Mesenchymal stem cell (in vitro differentiated cells and primary cell): ENCODE data around the gene RPA1.
"Not testable (repeated sequence)": the region's sequence is repeated elsewhere in the genome, so short reads cannot be mapped to it uniquely, and the experiment has no call there.

Experiments used
- DNase-seq: peaks from one replicate; pipeline ENCODE4 v3.0.0-alpha.2; 2013
- H2AFZ ChIP-seq: one replicate; pipeline ENCODE4 v1.6.1; 2013; ENCODE audit warnings: low read depth, mild to moderate bottlenecking, control low read depth, inconsistent platforms, low read length, moderate library complexity
- H2AK5ac ChIP-seq: 2 replicates; pipeline ENCODE4 v1.6.1; 2013; ENCODE audit warnings: low read length, moderate library complexity, mild to moderate bottlenecking, inconsistent platforms; ENCODE audit not compliant: severe bottlenecking
- H2BK120ac ChIP-seq: one replicate; pipeline ENCODE4 v1.6.1; 2013; ENCODE audit warnings: low read depth, mild to moderate bottlenecking, inconsistent platforms, low read length, moderate library complexity
- H2BK12ac ChIP-seq, 2 experiments: one replicate each; pipeline ENCODE4 v1.6.1; 2013; ENCODE audit warnings: inconsistent platforms in 2 of 2, low read length in 2 of 2, mild to moderate bottlenecking in 2 of 2, moderate library complexity in 2 of 2, control low read depth in 1 of 2
- H2BK15ac ChIP-seq: one replicate; pipeline ENCODE4 v1.6.1; 2013; ENCODE audit warnings: mild to moderate bottlenecking, low read depth, inconsistent platforms; ENCODE audit not compliant: poor library complexity, severe bottlenecking
- H2BK5ac ChIP-seq: 2 replicates; pipeline ENCODE4 v1.6.1; 2013; ENCODE audit warnings: low read depth, mild to moderate bottlenecking, low read length, control low read depth, inconsistent platforms; ENCODE audit not compliant: poor library complexity, severe bottlenecking
- H3K14ac ChIP-seq, 2 experiments: one replicate each; pipeline ENCODE4 v1.6.1; 2013; ENCODE audit warnings: inconsistent platforms in 2 of 2, low read length in 2 of 2, control low read depth in 1 of 2, mild to moderate bottlenecking in 1 of 2, moderate library complexity in 1 of 2
- H3K18ac ChIP-seq, 2 experiments: one replicate each; pipeline ENCODE4 v1.6.1; 2013; ENCODE audit warnings: inconsistent platforms in 2 of 2, low read length in 2 of 2, control low read depth in 1 of 2, low read depth in 1 of 2, mild to moderate bottlenecking in 1 of 2
- H3K23ac ChIP-seq, 2 experiments: one replicate each; pipeline ENCODE4 v1.6.1; 2013; ENCODE audit warnings: inconsistent platforms in 2 of 2, low read length in 2 of 2, mild to moderate bottlenecking in 2 of 2, moderate library complexity in 2 of 2, control low read depth in 1 of 2
- H3K27ac ChIP-seq: 2 replicates; pipeline ENCODE4 v1.5.1; 2013; ENCODE audit warnings: mild to moderate bottlenecking, moderate library complexity, low read length, control low read depth, inconsistent platforms; ENCODE audit not compliant: poor library complexity, severe bottlenecking
- H3K27me3 ChIP-seq, 2 experiments: 2 replicates each; pipeline versions ENCODE4 v1.6.1 to v1.7.0; 2013; ENCODE audit warnings: low read length in 2 of 2, mild to moderate bottlenecking in 2 of 2, moderate library complexity in 2 of 2, control low read depth in 1 of 2, inconsistent platforms in 1 of 2; ENCODE audit not compliant: control insufficient read depth in 1 of 2, insufficient read depth in 1 of 2
- H3K36me3 ChIP-seq, 2 experiments: 2 replicates each; pipeline versions ENCODE4 v1.6.1 to v1.7.0; 2013; ENCODE audit warnings: low read length in 2 of 2, control low read depth in 1 of 2, inconsistent platforms in 1 of 2, low read depth in 1 of 2, mild to moderate bottlenecking in 1 of 2; ENCODE audit not compliant: insufficient read depth in 2 of 2, control insufficient read depth in 1 of 2
- H3K4ac ChIP-seq, 2 experiments: one replicate each; pipeline ENCODE4 v1.6.1; 2013; ENCODE audit warnings: inconsistent platforms in 2 of 2, low read length in 2 of 2, mild to moderate bottlenecking in 2 of 2, moderate library complexity in 2 of 2, control low read depth in 1 of 2, low read depth in 1 of 2
- H3K4me1 ChIP-seq: 2 replicates; pipeline ENCODE4 v1.6.1; 2013; ENCODE audit warnings: low read depth, low read length, control low read depth; ENCODE audit not compliant: control insufficient read depth, insufficient read depth
- H3K4me2 ChIP-seq: 2 replicates; pipeline ENCODE4 v1.6.1; 2013; ENCODE audit warnings: low read length, mild to moderate bottlenecking, inconsistent platforms; ENCODE audit not compliant: poor library complexity, severe bottlenecking
- H3K4me3 ChIP-seq, 2 experiments: 2 replicates each; pipeline versions ENCODE4 v1.5.1 to v1.7.0; 2013; ENCODE audit warnings: low read length in 2 of 2, mild to moderate bottlenecking in 2 of 2, control low read depth in 1 of 2, low read depth in 1 of 2; ENCODE audit not compliant: insufficient read depth in 1 of 2
- H3K79me1 ChIP-seq: replicated peaks from 2 replicates; pipeline ENCODE4 v1.6.1; 2013; ENCODE audit warnings: mild to moderate bottlenecking, control low read depth, low read length, inconsistent platforms; ENCODE audit not compliant: poor library complexity, severe bottlenecking
- H3K9ac ChIP-seq: 2 replicates; pipeline ENCODE4 v1.7.0; 2013; ENCODE audit warnings: mild to moderate bottlenecking, low read length, moderate library complexity
- H3K9me3 ChIP-seq: 2 replicates; pipeline ENCODE4 v1.7.0; 2013; ENCODE audit warnings: mild to moderate bottlenecking, low read length; ENCODE audit not compliant: control insufficient read depth
- H4K8ac ChIP-seq: one replicate; pipeline ENCODE4 v1.6.1; 2013; ENCODE audit warnings: inconsistent platforms, mild to moderate bottlenecking, low read length, moderate library complexity
- H4K91ac ChIP-seq: one replicate; pipeline ENCODE4 v1.6.1; 2013; ENCODE audit warnings: mild to moderate bottlenecking, low read length, inconsistent platforms
- WGBS: methylation state at CpG from one replicate; pipeline ENCODE4 v1.1.7; 2013; ENCODE audit warnings: mixed read lengths; 5-methylcytosine and 5-hydroxymethylcytosine counted together

Gene RPA1

DNA sequence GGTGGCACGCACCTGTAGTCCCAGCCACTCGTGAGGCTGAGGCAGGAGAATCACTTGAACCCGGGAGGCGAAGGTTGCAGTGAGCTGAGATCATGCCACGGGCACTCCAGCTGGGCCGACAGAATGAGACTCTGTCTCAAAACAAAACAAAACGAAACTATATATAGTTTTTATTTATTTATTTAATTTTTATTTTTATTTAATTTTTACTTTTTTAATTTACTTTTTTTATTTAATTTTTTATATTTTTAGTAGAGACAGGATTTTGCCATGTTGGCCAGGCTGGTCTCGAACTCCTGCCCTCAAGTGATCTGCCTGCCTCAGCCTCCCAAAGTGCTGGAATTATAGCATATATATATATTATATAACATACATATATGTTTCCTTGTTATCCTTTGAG is 26.7 kb downstream of the RPA1 start:
- H3K9ac ChIP-seq, DNase-seq, H2AK5ac ChIP-seq, H3K4me2 ChIP-seq, H2BK15ac ChIP-seq, H3K14ac ChIP-seq, H3K4ac ChIP-seq, H2BK5ac ChIP-seq, H3K4me3 ChIP-seq, H3K9me3 ChIP-seq, H3K4me1 ChIP-seq, H4K91ac ChIP-seq, H4K8ac ChIP-seq, H2BK120ac ChIP-seq, H3K18ac ChIP-seq, H3K23ac ChIP-seq, H3K27ac ChIP-seq, H2AFZ ChIP-seq, H2BK12ac ChIP-seq, H3K27me3 ChIP-seq: not testable (repeated sequence)
- Histone ChIP-seq H3K36me3 (peaks cover 24 to 57% of the 10 kb centered on the region in 2 experiments), H3K79me1 (peaks cover 16% of the 10 kb centered on the region)
- 100% methylated on average over 4 of the region's 8 CpGs for WGBS

DNA sequence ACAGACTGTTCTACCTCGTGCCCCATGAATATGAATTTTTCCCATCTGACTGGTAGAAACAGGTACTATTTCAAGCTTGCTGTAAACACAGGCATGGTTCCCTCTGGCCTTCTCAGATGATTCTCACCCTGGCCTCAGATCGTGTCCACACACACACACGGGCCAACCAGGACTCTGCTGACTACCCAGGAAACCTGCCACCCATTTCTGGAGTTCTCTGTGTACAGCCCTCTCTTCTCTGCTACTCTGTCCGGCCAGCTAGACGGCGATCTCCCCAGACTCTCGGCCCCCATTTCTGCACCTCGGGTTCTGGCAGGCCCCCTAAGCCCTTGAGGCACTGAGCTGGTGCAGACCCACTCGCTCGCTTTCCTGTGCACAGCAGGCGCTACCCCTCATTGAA is 31.2 kb downstream of the RPA1 start:
- H3K14ac ChIP-seq: no peak overlapping the region
- H2BK15ac ChIP-seq: no peak overlapping the region
- H3K27me3 ChIP-seq: no peaks in the 10 kb centered on the region
- no peak overlapping the region for H2BK12ac ChIP-seq
- no peak overlapping the region for H3K4me2 ChIP-seq
- H3K4me3 ChIP-seq: no peak overlapping the region
- no peak overlapping the region for H3K27ac ChIP-seq
- no peak overlapping the region for H2AFZ ChIP-seq
- WGBS: 97% methylated on average over 11 of the region's 11 CpGs
- no peak for DNase-seq
- no peak overlapping the region for H4K8ac ChIP-seq
- peaks cover 14 to 17% of the 10 kb centered on the region in 2 experiments for H3K36me3 ChIP-seq
- H3K4me1 ChIP-seq: no peaks in the 10 kb centered on the region
- H4K91ac ChIP-seq: no peak overlapping the region
- H2BK5ac ChIP-seq: no peak overlapping the region
- H3K23ac ChIP-seq: no peak overlapping the region
- no peaks in the 10 kb centered on the region for H3K9me3 ChIP-seq
- peaks cover 15% of the 10 kb centered on the region for H3K79me1 ChIP-seq
- no peak overlapping the region for H3K18ac ChIP-seq
- no peak overlapping the region for H2BK120ac ChIP-seq
- no peak overlapping the region for H3K9ac ChIP-seq
- no peak overlapping the region for H2AK5ac ChIP-seq
- H3K4ac ChIP-seq: no peak overlapping the region

DNA sequence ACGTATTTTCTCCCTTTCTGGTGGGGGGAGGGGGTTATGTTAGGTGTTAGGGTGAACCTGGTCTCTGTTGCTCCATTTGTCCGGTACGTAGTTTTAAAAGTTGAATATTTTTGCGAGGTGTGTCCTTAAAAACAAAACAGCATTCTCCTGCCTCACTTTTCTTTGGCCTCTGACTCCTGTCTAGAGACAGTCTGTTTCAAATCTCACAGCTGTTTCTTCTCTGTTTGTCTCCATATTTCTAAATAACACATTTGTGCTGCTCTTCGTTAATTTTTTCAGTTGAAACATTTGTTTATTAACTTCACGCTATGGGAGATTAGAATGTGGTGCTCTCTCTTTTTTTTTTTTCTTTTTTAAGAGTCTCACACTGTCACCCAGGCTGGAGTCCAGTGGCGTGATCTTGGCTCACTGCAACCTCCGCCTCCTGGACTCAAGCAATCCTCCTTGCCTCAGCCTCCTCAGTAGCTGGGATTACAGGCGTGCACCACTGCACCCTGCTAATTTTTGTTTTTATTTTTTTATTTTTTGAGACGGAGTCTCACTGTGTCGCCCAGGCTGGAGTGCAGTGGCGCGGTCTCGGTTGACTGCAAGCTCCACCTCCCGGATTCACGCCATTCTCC is 31.7 kb downstream of the RPA1 start:
- Histone ChIP-seq H2AK5ac (no peak overlapping the region), H3K14ac (no peak overlapping the region), H3K79me1 (peaks cover 16% of the 10 kb centered on the region), H3K4me2 (no peak overlapping the region), H2BK15ac (no peak overlapping the region), H3K23ac (no peak overlapping the region), H2BK5ac (no peak overlapping the region), H2BK120ac (peak overlapping the region; percentile 34), H4K91ac (no peak overlapping the region), H3K9me3 (no peaks in the 10 kb centered on the region), H3K27me3 (no peaks in the 10 kb centered on the region), H2AFZ (no peak overlapping the region), H3K36me3 (peaks cover 14 to 17% of the 10 kb centered on the region in 2 experiments), H3K18ac (no peak overlapping the region), H3K4me3 (no peak overlapping the region), H2BK12ac (no peak overlapping the region), H3K27ac (no peak overlapping the region), H4K8ac (no peak overlapping the region), H3K4me1 (no peaks in the 10 kb centered on the region), H3K9ac (no peak overlapping the region), H3K4ac (no peak overlapping the region)
- DNase-seq: no peak
- 96% methylated on average over 16 of the region's 16 CpGs for WGBS

DNA sequence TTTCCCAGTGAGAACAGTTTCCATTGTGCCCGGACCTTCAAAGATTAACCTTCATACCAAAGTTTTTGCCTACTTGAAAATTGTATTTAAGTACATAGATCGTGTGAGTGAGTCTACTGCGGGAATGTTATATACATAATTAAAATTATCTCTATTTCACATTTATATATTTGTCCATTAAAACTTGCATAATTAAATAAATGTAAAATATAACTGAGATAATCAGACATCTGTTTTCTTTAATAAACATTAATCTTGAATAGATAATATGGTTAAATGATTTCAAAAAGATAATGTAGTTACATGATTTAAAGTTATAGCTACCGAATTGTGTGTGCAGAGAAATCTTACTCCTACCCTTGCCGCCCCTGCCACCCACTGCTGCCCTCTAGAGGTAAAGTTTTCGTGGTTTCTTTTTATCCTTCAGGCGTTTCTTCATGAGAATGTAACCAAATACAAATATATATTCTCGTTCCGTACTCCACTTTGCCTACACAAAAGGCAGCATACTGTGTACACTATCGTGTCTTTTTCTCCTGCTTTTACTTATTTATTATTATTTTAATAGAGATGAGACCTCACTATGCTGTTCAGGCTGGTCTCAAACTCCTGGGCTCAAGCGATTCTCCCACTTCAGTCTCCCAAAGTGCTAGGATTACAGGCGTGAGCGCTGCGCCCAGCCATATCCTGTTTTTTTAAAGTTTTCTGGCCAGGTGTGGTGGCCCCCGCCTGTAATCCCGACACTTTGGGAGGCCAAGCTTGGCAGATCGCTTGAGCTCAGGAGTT is 35.6 kb downstream of the RPA1 start:
- Histone ChIP-seq H3K4me1 (peaks cover 2% of the 10 kb centered on the region), H2BK15ac (no peak overlapping the region), H4K91ac (no peak overlapping the region), H3K79me1 (peaks cover 26% of the 10 kb centered on the region), H2BK5ac (no peak overlapping the region), H3K4me2 (no peak overlapping the region), H3K4ac (no peak overlapping the region), H3K9me3 (no peaks in the 10 kb centered on the region), H3K23ac (no peak overlapping the region), H3K9ac (no peak overlapping the region), H2AFZ (no peak overlapping the region), H3K27ac (no peak overlapping the region), H2BK12ac (no peak overlapping the region), H4K8ac (no peak overlapping the region), H3K4me3 (no peak overlapping the region), H3K18ac (no peak overlapping the region), H2AK5ac (no peak overlapping the region), H3K14ac (no peak overlapping the region), H2BK120ac (no peak overlapping the region), H3K36me3 (peaks cover 14 to 26% of the 10 kb centered on the region in 2 experiments), H3K27me3 (no peaks in the 10 kb centered on the region)
- peak; percentile 51 for DNase-seq
- WGBS: 80% methylated on average over 13 of the region's 17 CpGs
